Germinal center (tissue), 1 donor: ENCODE measurements around the gene SUZ12.
"Not testable (repeated sequence)": the region's sequence is repeated elsewhere in the genome, so short reads cannot be mapped to it uniquely, and the experiment has no call there.

ENCODE experiments used
- DNase-seq: peaks from one replicate; pipeline ENCODE4 v3.0.0; 2012; ENCODE audit warnings: mixed read lengths, low spot score

Gene SUZ12

GRCh38 chr17:31951953-31952352 is 15.1 kb downstream of the SUZ12 start:
- DNase-seq: not testable (repeated sequence)

GRCh38 chr17:31964131-31964530 is 27.3 kb downstream of the SUZ12 start:
- not testable (repeated sequence) for DNase-seq

DNA sequence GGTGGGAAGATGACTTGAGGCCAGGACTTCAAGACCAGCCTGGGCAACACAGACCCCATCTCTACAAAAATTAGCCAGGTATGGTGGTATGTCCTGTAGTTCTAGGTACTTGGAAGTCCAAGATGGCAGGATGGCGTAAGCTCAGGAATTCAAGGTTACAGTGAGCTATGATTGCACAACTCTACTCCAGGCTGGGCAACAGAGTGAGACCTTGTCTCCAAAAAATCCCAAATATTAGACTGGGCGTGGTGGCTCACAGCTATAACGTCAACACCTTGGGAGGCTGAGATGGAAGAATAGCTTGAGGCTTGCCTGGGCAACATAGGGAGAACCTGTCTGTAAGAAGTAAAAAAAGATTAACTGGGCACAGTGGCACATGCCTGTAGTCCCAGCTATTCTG is 30.8 kb downstream of the SUZ12 start:
- DNase-seq: no peak

- DNase-seq: not testable (repeated sequence)
Measured at GRCh38 chr17:31970416-31970815, 33.6 kb downstream of the SUZ12 start.

DNA sequence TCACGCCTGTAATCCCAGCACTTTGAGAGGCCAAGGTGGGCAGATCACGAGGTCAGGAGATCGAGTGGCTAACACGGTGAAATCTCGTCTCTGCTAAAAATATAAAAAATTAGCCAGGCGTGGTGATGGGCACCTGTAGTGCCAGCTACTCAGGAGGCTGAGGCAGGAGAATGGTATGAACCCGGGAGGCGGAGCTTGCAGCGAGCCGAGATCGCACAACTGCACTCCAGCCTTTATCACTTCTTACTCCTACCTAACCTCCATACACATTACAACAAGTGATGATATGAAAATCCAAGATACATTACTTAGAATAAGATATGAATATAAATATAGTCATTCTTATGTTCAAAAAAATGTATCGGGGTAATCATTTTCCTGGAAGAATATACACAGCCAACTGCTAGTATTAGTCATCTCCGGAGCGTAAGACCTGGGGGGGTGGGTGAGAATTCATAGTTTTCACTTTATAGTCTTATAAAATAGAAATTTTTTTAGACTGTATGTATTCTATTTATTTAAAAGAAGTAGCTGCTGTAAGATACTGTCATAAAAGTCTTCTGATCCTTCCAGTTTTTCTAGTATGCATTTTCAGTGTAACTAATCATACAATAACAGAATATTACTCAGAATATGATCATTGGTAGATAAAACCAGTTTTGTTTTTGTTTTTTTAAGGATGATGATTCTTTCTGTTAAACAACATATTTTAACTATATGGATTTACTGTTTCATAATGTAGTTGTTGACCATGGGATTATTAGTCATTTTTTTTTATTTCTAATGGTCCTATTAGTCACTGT is 37.7 kb downstream of the SUZ12 start:
- DNase-seq: not testable (repeated sequence)

GRCh38 chr17:31975391-31975790 is 38.6 kb downstream of the SUZ12 start:
- DNase-seq: not testable (repeated sequence)

DNA sequence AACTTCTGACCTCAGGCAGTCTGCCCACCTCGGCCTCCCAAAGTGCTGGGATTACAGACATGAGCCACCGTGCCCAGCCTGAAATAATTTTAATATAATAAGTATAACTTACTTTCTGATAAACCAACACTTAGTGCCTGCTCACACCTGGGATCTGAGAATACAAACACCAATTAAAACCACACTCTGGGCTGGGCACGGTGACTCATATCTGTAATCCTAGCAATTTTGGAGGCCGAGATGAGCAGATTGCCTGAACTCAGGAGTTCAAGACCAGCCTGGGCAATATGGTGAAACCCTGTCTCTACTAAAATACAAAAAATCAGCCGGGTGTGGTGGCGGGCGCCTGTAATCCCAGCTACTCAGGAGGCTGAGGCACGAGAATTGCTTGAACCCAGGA is 55.0 kb downstream of the SUZ12 start:
- not testable (repeated sequence) for DNase-seq

- DNase-seq: no peak
Measured at GRCh38 chr17:31997005-31997404, 60.2 kb downstream of the SUZ12 start.

DNA sequence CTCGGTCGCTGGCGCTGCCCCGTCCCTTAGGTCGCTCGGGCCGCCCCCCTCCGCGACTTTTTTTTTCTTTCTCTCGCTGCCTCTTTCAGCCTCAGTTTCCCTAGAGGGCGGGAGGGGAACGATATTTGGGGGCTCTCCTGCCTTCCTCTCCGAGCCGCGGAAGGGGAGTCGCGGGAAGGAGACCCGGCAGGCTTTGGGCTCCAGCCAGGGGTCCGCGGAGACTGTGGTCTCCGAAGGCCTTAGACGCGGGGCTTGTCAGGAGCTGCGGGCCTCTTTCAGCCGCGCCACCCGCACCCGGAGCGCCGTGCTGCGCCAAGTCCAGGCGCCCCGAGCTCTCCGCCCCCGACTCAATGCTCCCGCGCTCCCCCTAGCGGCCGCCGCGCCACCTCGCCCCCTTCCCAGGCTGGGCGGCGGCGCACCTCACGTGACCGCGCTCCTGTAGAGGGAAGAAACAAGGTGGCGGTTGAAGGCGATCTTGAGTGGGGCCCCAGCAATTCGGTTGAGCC is 70.2 kb downstream of the SUZ12 start, which contains the start of gene LRRC37B:
TSS of gene LRRC37B (plus strand) at position 427 of the 506 bp plus-strand sequence. CDS start 14,010 bp downstream, outside the sequence.
- peak; percentile 88 for DNase-seq

GRCh38 chr17:32007463-32008298 is 70.9 kb downstream of the SUZ12 start:
- peak; percentile 51 for DNase-seq

GRCh38 chr17:32009262-32009542 is 72.4 kb downstream of the SUZ12 start:
- DNase-seq: no peak

- DNase-seq: no peak
Measured at GRCh38 chr17:32010114-32010513, 73.3 kb downstream of the SUZ12 start.

- no peak for DNase-seq
Measured at GRCh38 chr17:32015245-32016013, 78.6 kb downstream of the SUZ12 start.

DNA sequence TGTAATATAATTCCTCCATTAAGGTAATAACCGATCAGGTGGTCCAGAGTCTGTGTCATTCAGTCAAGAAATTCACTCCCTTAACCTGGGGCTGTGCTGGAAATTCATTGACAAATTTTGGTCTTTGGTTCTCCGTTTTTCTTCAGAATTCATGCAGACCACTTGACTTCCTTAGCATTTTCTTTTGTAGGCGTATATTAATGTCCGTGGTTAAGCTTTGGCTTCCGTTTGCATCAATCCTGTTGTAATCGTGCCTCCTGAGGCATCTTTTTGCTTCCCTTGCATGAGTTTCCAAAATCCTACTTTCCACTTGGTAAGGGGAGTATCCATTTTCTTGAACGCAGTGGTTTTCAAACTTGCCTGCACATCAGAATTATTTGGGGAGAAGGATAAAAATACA is 79.4 kb downstream of the SUZ12 start:
- no peak for DNase-seq

DNA sequence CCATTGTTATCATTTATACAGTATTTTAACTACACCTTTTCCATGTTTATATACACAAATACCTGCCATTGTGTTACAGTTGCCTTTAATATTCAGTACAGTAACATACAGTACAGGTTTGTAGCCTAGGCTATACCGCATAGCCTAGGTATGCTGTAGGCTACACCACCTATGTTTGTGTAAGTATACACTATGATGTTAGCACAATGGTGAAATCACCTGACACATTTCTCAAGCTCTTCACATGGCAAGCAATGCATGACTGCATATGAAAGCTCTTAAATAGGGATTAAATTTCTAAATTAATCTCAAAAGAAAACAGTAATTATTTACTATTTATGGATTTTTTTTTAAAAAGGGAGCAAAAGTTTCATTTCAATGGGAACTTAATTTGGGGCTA is 82.4 kb downstream of the SUZ12 start:
- no peak for DNase-seq

DNA sequence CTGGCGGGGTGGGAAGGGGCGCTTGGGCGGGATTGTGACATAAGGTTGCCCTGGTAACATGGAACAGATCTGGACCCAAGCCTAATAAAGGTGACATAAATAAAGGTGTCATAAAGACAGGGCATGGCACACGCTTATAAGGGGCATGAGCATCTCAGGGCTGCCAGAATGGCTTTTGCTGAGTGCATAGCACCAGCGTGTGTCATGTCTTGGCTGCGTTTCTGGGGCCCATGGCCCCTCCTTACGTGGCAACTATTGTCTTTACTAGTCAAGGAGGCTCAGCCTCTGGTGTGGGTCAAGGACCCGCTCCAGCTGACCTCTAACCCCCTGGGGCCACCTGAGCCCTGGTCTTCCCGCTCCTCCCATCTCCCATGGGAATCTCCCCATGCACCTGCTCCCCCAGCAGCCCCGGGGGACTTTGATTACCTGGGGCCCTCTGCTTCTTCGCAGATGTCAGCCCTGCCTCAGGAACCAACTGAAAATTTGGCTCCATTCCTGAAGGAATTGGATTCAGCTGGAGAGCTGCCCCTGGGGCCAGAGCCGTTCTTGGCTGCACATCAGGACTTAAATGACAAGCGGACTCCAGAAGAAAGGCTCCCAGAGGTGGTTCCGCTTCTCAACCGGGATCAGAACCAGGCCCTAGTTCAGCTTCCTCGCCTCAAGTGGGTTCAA is 84.3 kb downstream of the SUZ12 start:
- no peak for DNase-seq

DNA sequence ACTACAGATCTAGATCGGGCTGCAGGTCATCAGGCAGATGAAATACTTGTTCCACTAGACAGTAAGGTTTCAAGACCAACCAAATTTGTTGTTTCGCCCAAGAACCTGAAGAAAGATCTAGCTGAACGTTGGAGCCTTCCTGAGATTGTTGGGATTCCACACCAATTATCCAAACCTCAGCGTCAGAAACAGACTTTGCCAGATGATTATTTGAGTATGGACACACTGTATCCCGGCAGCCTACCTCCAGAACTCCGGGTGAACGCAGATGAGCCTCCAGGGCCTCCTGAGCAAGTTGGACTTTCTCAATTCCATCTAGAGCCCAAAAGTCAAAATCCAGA is 84.8 kb downstream of the SUZ12 start:
- no peak for DNase-seq

DNA sequence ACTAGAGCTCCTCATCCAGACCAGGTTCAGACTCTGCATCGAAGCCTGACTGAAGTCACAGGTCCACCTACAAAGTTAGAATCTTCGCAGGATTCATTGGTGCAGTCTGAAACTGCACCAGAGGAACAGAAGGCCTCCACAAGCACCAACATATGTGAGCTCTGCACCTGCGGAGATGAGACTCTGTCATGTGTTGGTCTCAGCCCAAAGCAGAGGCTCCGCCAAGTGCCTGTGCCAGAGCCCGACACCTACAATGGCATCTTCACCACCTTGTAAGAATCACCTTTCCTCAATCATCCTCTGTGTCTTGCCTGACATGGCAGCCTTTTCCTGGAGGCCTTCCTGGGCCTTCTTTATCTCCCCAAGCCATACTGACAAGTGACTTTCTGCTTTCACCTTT is 85.7 kb downstream of the SUZ12 start:
- DNase-seq: not testable (repeated sequence)

- DNase-seq: not testable (repeated sequence)
Measured at GRCh38 chr17:32027271-32027670, 90.5 kb downstream of the SUZ12 start.

- DNase-seq: no peak
Measured at GRCh38 chr17:32033223-32033622, 96.4 kb downstream of the SUZ12 start.

DNA sequence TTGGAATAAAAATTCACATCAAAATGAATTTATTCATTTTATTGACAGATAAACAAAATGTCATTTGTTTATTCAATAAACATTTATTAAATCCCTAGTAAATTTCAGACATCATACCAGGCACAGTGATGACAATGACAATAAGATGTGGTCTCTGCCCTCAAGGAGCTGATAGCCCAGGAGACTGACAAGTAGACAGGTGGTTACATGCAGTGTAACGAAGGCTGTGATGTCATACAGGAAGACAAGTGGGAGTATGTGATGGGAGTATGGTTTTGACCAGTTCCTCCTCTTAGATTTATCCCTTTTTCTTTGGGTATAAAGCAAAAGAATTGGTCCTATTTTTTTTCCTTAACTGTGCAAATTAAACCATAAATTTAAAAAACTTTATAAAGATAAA is 97.0 kb downstream of the SUZ12 start:
- not testable (repeated sequence) for DNase-seq

DNA sequence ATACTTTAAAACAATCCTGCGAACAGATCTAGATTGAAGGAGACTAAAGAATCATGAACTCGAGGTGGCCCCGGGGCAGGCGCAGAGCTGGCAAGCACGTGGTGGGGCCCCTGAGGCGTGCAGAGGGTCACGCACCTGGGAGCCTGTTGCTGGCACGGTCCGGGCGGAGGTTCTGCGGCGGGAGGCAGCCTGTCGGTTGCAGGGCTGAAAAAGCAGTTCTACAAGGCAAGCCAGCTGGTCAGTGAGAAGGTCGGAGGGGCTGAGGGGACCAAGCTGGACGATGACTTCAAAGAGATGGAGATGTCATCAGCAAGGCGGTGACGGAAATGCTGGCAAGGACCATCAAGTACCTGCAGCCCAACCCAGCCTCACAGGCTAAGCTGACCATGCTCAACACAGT is 103.4 kb downstream of the SUZ12 start:
- not testable (repeated sequence) for DNase-seq
